Left hindlimb (tissue), 1 donor: ENCODE results near the gene PACSIN2.
"Not testable (repeated sequence)": the region's sequence is repeated elsewhere in the genome, so short reads cannot be mapped to it uniquely, and the experiment has no call there.

Experiments
- DNase-seq: peaks from one replicate; pipeline ENCODE4 v3.0.0-alpha.2; 2018

PACSIN2 gene, protein sequence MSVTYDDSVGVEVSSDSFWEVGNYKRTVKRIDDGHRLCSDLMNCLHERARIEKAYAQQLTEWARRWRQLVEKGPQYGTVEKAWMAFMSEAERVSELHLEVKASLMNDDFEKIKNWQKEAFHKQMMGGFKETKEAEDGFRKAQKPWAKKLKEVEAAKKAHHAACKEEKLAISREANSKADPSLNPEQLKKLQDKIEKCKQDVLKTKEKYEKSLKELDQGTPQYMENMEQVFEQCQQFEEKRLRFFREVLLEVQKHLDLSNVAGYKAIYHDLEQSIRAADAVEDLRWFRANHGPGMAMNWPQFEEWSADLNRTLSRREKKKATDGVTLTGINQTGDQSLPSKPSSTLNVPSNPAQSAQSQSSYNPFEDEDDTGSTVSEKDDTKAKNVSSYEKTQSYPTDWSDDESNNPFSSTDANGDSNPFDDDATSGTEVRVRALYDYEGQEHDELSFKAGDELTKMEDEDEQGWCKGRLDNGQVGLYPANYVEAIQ

DNA sequence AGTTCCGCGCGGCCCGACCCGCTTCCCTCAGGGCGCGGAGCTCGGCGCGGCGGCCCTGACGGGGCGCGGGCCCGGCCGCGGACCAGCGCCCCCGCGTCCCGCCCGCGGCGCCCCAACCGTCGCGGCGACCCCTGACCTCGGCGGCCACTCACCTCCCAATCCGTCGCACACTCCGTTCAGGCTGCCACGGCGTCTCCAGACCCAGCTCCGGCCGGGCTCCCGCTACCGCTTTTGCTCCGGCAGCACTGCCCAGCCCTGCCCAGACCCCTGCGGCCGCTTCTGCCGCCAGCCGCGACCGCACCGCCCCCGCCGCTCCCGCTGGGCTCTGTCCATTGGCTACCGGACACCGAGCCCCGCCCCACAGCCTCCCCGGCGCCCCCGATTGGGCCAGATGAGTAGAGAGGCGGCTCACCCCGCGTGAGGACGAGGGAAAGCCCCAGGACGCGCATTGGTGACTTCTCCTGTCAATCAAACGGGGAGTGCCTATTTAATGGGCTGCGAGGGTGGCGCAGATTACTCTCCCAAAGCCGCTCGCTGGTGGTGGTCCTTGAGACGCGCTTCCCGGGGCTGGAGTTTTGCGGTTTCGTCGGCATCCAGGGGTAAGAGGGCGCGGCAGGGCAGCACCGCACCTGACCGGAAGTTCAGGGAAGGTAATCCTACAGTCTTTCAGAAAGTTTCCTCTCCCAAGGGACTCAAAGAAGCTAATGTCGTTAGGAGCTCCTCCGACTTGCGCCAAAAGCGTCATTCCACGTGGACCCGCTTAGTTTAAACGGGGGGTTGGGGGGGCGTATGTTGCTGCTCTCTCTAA, at the start of gene PACSIN2:
Gene PACSIN2, minus strand, starts transcription at position 281 of the 808 bp plus-strand sequence. CDS start 103,069 bp downstream, outside the sequence.
- peak; percentile 99 for DNase-seq

DNA sequence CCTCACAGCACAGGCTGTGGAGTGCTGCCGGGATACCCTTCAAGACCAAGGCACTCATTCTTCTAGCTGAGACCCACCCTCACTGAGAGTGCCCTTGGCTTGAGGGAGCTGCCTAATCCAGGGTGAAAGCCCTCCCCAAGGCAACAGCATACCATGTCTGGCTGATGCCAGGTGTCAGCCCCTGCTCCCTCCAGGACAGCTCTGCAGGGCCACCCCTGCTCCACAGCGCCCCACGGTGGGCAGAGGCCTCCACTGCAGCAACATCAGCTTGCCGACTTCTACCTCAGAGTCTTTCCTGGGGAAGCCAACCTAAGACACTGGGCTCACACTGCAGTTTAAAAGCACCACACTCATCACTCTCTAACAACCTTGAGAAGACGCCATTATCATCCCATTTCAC, 45.2 kb upstream of the PACSIN2 start:
- DNase-seq: no peak

DNA sequence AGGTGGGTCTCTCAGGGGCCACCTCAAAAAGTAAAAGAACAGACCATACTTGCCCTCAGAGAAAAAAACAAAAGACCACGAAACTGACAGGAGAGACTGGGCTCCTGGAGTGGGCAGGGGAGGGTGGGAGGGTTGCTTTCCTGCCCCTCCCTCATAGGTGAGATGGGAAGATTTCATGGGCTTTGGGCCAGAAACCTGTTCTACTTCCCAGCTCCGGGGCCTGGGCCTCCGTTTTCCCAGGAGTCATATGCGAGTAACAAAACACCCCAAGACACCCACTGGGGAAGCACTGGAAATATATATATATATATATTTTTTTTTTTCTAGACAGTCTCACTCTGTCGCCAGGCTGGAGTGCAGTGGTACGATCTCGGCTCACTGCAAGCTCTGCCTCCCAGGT, 42.7 kb upstream of the PACSIN2 start:
- no peak for DNase-seq

DNA sequence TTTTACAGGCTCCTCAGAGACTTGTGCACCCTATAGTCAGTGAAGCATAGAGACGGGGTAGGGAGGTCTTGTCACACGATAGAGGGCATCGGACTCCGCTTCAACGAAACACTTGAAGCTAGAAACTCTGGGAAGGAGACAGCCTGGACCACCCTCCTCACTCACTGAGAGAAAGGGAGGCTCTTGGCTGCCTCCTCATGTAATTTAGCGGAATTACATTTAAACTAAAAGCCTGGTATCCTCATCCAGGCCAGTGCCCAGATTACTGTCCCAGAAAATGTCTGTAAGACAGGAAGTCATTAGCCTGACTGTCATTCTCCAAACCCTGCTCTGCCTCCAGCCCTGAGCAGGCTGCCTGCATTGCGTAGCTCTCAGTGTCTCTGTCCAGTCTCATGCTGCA, 38.2 kb upstream of the PACSIN2 start:
- DNase-seq: no peak

DNA sequence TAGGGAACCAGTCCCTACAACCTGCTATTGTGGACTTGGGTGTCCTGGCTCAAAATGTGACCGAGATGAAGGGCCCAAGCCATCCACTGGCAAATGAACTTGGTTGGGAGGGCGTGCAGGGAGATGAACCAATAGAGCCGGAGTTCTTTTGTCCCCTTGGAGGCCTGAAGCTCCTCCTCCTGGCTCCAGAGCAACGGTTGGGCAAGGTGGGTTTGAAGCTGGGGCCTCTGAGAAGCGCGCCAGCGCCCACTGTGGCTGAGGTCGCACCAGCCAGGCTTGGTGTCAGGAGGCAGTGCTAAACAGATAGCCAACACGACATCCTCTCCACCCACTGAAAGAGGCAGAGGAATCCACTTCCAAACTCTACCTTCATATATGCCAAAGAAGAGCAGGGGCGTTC, 36.0 kb upstream of the PACSIN2 start:
- DNase-seq: no peak

DNA sequence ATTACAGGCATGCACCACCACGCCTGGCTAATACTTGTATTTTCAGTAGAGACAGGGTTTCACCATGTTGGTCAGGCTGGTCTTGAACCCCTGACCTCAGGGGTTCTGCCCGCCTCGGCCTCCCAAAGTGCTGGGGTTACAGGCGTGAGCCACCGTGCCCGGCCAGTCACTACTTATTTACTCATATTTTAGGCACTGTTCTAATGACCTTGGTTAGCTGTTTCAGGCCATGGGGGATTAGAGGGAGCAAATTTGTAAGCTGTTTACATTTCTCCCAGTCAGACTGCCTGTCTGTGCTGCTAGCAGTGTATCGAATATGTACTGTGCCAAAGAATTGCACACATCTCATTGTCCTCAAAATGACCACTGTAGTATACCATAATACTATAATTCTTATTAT, 32.7 kb upstream of the PACSIN2 start:
- DNase-seq: no peak

DNA sequence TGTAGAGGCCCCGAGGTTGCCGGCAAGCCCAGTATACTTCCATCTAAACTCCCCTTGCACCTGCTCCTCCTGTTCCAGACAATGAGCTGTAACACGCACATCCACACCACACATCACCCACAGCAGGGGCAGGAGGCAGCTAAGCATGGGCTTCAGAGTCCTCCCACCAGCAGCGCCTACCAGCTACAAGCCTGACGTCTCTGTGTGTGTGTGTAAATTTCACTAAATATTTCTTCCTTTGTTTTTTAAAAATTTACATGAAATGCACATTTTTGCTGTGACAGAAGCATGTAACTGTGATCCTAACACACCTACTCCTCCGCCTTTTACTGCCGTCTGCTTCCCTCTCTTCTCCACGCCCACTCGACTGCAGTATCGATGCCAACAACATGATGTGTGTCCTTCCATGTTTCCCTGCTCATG, 29.4 kb upstream of the PACSIN2 start:
- DNase-seq: no peak

DNA sequence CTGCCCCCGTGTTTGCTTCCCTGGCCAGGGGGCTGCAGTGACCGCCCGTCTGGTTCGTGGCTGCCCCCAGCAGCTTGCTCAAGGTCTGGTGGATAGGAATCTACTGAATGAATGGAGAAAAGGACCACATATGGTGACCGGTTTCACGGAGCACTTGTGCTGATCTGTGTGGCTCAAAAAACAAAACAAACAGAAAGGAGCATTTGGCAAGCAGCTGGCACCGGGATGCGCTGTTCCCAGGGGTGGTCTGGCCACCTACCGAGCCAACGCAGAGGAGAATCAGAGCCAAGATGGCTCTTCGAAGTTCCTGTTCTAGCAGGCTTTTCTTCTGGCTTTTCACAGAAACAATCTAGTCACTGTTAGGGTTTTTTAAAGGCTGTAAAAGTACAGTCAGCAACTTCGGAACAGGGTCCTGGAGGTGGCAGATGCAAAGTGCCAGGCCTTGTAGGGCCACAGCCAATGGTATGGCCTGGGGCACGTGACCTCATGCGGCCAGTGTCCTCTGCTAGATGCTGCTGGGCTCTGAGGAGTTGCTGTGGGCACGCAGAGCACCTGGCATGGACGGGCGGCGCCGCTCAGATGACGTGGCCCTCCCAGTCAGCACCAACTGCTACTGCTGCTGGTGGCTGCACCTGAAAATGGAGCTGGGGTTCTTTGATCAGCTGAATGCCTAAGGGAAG, 27.3 kb upstream of the PACSIN2 start:
- no peak for DNase-seq

DNA sequence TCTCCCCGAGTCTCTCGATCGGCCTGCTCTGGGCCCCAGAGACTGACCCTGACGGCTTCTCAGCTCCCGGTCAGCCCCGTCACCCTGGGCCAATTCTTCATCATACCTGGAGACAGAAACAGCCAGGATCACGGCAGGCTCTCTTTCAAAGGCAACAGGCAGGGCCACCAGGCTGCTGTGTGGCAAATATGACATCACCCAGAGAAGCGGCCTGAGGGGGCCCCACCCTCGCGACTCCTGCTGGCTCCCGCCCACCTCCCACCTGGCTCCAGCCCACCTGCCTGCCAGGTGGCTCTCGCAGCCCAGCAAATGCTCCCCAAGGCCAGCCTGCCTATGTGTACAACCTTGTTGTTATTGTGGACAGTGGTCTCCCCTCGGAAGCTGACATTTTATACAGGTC, 24.9 kb upstream of the PACSIN2 start:
- DNase-seq: no peak

DNA sequence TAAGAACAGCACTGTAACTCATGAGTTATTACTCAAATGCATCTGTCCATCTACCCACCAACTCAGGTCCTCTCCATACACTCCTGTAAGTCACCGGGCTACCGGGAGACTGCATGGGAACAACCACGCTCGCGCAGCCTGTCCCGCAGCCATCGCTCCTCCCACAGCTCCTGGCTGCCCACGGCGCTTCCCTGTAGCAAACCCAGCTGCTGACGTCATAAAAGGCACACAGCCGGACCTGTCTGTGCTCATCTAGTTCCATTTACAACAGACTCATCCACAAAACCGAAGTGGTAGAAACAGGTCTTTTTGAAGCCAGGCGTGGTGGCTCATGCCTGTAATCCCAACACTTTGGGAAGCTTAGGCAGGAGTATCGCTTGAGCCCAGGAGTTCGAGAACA, 23.4 kb upstream of the PACSIN2 start:
- DNase-seq: no peak

DNA sequence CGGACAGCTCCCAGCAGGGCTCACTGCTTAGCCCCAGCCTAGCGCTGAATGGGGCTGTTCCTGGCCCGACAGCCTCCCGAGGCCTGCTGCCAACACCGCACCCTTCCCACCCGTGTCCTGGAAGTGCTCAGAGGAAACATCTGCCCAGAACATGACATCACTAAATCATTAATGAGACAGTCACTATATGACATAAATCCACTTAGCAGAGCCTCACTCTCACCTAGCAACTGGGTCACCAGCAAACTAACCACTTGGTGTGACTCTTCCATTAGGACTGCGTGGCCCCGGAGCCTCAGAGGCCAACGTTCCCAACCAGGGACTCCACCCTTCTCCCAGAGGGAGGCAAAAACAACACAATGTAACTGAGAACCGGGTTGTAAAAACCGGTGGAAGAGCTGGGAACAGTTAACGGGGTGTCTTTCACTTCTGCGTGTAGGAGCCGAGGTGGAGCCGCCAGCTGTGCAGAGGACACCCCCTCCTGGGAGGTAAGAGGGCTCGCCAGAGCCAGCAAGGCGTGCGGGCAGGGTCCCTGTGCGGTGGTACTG, 21.4 kb upstream of the PACSIN2 start:
- DNase-seq: peak; percentile 72

DNA sequence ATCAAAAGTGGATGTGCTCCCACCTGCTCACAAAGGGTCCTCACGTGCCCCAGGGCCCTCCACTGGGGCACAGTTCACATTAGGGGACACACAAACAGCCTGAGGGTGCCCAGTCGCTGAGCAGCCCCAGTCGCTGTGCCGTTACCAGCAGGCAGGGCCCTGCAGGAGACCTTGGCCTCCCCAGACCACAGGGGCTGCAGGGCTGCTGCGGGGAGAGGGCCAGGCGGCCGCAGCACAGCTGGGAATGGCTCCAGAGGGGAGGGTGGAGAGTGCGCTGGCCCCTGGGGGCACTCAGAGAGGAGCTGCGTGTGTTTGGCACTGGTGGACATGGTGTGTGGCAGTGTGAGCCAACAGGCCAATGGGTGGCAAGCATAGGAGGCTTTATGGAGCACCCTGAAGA, 20.3 kb upstream of the PACSIN2 start:
- DNase-seq: no peak

DNA sequence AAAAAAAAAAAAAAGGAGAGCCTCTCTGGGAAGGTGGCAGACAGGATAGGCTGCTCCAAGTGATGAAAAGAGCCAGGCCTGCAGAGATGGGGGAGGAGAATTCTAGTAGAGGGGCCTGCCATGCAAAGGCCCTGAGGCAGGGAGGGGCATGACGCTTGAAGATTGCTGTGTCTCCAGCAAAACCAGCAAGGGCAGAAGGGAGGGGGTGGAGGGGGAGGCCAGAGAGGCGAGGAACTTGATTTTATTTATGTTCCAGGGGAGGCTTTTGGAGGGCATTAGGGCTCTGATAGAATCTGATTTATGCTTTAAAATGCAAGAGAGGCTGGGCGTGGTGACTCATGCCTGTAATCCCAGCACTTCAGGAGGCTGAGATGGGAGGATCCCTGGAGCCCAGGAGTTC, 16.7 kb upstream of the PACSIN2 start:
- no peak for DNase-seq

DNA sequence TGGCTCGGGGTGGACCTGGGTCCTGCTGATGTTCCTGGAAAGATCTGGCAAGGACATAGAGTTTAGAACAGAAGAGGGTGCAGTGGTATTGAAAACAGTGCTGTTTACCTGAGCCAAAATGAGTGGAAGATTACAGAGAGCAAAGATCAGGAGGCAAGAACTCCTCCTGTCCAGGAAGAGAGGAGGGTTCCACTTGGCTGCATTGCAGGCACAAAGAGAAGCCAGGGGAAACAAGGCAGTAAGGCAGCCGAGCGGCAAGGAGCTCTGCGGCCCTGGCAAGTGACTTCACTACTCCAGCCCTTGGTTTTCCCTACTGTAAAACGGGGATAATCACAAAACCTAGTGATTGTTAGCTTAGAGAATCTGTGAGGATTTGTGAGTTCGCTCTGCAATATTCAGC, 3.7 kb upstream of the PACSIN2 start:
- DNase-seq: no peak

DNA sequence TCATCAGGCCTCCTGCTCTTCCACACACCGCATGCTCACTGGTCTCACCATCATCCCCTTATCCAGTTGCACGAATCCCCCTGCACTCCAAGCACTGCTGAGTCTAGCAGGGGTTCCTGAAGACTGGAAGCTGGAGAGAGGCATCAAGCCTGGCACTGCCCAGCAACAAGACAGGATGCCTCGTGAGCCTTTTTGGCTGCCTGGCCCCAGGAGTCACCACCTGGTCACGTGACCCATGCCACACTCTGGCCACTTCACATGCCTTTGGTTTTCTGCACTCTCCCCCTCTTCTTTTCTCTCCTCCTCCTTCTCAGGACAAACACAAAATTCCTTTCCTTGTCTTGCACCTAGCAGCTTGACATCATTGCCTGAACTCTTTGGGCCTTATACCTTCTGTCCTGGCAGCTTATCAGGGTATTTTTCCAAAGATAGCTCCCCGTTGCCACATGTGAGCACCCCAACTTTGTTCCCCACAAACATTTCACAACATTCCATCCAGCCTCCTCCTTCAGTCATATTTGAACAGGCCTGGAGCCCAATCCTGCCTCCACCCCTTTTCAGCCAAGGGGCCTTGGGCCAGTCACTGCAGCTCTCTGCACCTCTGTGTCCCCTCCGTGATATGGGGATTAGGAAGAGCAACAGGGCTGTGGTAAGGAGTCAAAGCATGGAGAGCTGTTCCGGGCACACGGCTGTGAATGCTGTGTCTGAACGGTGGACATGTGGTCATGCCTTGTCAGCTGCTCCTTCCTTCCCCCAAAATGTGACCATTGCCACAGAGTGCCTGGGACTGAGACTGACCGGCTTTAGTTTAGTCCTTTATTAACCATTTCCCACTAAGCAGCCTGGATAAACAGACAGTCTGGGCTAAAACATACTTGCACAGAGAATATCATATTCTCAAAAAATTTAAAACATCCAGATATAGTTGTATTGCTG, 2.8 kb upstream of the PACSIN2 start:
- no peak for DNase-seq

DNA sequence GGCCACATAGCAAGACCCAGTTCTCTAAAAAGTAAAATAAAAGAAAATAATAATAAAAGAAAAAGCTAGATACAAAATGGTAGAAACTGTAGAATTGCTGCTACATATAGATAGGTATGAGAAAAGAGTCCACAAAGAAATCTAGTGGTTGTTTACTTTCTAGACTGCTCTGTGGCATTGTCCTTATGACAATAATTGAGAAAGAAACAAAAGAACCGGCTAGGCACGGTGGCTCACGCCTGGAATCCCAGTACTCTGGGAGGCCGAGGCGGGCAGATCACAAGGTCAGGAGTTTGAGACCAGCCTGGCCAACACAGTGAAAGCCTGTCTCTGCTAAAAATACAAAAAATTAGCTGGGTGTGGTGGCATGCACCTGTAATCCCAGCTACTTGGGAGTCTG, 1.2 kb upstream of the PACSIN2 start:
- not testable (repeated sequence) for DNase-seq

DNA sequence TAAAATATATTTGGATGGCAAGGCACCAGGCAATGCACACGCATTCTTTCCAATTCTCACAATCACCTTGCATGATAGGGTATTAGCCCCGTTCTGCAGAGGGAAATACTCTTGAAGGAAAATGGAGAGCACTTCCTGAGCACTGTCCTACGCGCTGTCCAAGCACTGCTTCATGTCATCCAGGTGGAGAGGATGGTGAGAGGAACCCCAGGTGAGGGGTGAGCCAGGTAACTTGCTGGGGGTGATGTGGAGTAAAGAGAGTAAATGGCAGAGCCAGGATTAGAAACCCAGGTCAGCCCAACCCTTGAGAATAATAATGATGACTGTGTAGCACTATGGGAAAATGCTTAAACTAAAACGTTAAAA, 711 bp upstream of the PACSIN2 start:
- no peak for DNase-seq

DNA sequence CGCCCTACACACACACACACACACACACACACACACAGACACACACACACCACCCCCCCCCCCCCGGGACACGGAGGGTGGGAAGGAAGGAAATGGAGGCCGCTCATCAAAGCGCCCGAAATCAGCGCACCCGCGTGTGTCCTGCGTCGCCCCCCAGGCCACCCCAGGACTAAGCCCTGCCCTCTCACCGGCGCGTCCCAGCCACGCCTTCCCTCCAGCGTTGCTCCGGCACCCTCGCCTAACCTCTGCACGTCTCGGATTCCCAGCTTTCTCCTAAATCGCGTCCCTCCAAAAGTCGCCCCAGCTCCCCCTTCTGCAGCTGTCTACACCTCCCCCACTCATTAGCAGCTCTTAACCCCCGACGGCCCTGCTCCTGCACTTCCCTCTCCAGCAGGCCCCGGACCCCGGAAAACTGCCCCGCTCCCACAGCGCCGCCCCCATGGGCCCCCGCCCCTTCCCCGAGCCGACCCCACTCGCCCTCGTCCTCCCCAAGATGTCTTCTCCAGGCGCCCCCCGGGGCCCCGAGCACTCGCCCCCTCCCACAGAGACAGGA, 557 bp downstream of the PACSIN2 start:
- peak; percentile 65 for DNase-seq

DNA sequence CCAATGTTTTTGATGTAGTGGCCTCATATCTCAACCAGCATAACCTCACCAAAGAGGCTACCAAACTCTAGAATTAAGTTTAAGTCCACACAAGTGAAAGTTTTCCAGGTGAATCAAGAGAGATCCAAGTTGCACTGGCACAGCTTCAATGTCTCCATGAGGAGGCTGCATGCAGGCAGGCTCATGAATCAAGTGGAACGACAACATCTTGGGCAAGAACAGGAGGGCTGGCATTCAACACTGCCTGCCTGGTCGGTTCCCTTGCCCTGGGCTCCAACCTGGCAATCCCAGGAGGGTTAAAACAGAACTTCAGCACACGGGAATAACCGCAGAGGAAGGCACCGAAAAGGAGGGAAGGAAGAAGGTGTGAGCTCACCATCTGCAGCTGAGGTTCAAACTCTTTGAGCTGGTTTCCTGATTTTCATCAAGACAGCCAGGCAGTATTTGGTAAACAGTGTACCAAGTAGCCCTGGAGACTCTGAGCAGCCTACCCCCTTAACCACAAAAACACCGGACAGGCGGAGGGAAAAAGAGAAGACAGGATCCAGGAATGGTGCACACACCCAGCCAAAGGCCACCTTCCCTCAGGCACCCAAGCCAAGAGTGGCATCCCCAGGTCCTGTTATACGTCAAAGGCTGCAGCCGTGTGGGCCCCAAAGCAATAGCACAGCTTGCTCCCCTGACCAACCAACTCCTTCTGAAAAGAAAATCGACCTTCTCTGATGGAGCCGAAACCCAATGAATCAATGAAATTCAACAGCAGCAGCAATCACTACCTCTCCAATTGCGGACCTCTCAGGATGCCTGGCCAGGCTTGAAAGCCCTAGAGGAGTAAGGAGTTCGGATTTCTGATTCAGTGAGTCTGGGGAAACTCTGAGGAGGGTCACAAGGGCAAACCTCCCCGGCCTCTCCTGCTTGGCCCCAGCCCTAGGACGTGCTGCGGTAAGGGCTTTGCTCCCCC, 1.3 kb downstream of the PACSIN2 start:
- DNase-seq: peak; percentile 31

DNA sequence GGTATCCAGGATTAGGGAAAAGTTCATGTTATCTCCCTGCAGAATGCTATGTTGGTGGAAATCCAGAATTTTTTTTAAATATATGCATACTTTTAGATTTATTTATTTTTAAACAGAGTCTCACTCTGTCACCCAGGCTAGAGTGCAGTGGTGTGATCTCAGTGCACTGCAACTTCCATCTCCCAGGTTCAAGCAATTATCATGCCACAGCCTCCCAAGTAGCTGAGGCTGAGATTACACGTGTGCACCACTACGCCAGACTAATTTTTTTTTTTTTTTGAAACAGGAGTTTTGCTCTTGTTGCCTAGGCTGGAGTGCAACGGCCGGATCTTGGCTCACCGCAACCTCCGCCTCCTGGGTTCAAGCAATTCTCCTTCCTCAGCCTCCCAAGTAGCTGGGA, 2.6 kb downstream of the PACSIN2 start:
- DNase-seq: no peak
